Stimulated activated CD4-positive, alpha-beta T cell treated with anti-CD3 and anti-CD28 coated beads, Interleukin-1b, Interleukin-23, amount 100 ng/mL, for 1 hour (primary cell): ENCODE data around the gene MFAP2.
"Not testable (repeated sequence)": the region's sequence is repeated elsewhere in the genome, so short reads cannot be mapped to it uniquely, and the experiment has no call there.

Experiments
- DNase-seq, 2 donors: peaks; one replicate each; pipeline ENCODE4 v3.0.0-alpha.2; 2020; ENCODE audit warnings: low read depth in 2 of 2

The MFAP2 gene

DNA sequence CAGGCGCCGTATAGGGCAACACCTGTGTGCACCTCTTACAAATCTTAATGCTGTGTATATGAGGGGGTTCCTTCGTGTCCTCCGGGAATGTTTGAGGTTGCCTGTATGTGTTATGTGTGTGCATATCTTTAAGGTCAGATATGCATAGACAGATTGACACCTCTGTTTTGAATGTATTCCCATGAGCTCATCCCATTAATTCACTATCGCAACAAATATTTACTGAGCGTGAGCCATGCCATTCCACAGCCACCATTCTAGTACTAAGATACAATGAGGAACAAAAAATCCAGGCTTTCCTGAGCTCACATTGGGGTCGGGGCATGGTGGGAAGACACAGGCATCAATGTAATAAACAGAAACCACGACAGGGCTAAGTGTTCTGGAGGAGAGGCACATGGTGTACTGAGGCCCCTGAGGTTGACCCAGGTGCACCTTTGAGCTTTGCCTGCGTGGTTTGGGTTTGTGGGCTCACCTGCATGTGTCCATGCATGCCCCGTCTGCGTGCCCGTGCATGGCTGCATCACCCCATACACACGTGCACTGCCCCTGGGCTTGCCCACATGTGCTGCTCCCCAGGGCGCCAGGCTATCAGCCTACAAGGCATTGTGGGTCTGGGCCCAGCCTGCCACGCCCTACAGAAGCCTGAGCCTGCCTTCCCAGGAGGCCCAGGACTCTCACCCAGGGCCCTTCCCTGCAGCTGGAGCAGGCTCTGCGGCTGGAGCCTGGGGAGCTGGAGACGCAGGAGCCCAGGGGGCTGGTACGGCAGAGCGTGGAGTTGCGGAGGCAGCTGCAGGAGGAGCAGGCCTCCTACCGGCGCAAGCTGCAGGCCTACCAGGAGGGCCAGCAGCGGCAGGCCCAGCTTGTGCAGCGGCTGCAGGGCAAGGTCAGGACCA, 51.0 kb downstream of the MFAP2 start:
- not testable (repeated sequence) for DNase-seq

DNA sequence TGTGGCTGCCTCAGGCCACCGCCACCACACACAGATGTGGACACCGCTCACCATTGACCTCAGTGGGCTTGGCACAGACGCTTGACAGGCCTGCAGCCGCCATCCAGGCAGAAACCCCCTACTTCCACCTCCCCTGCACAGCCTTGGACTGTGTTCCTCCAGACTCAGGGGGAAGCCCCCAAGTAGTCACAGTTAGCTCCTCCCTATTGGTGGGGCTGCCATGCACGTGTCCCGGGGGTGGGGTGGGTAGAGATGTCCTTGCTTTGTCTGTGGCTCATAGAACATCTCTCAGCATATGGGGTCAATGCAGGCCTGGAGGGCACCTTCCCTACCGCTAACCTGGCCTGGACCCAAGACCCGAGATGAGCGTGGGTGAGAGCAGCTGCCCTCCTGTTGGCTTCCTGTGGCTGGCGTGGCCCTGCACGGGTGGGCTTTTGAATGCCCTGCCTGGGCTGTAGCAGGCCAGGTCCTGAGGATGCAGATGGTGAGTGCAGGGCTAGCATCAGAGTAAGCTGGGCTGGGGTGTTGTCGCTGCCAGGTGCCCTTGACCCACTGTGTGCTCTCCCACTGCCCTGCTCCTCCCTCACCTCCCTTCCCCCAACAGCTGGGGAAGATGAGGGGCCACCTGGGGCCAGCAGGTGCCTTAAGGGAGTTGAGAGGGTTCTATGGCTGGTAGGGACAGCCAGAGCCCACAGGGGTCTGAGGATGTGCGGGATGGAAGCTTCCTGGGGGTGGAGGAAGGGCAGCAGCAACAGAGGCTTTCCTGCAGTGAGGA, 52.5 kb downstream of the MFAP2 start:
- DNase-seq: no peak

DNA sequence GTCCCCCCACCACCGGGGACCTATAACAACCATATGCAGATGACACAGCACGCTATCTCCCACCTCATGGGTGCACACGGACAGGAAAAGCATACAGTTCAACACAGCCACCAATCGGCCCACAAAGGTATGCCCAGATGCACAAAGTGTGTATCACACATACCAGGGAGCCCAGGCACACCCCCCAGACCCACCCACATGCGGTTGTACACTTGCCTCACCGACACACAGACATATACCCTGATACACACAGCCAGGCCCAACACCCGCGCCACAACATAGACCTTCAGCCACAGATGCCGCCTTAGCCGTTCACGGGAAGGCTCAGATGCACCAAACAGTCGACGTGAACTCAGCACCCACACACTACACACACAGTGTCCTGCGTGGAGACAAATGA, 53.2 kb downstream of the MFAP2 start:
- DNase-seq: no peak

DNA sequence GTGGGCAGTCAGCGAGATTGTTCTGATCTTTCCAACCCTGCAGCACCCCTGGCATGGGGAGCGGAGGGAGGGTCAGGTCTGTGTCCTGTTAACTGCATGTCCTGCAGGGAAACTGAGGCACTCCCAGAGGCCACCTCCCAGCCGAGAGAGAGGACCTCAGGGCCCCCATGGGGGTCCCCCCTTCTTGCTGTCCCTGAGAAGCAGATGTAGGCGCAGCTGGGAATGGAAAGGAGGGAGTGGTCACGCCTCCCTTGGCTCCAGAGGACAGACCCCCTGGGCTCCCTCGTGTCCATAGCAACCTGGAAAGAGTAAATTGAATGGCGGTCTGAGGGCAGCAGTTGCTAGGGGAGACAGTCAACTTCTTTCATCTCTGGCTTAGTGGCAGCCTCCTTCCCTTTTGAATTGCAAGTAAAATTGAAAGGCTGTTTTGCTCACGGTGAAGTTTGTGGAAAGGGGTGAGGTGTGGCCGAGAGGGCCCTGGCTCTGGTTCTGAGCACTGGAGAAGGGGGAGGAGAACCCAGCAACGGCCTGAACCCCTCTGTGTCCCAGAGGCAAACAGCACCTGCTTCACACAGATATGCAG, 53.8 kb downstream of the MFAP2 start:
- no peak for DNase-seq

DNA sequence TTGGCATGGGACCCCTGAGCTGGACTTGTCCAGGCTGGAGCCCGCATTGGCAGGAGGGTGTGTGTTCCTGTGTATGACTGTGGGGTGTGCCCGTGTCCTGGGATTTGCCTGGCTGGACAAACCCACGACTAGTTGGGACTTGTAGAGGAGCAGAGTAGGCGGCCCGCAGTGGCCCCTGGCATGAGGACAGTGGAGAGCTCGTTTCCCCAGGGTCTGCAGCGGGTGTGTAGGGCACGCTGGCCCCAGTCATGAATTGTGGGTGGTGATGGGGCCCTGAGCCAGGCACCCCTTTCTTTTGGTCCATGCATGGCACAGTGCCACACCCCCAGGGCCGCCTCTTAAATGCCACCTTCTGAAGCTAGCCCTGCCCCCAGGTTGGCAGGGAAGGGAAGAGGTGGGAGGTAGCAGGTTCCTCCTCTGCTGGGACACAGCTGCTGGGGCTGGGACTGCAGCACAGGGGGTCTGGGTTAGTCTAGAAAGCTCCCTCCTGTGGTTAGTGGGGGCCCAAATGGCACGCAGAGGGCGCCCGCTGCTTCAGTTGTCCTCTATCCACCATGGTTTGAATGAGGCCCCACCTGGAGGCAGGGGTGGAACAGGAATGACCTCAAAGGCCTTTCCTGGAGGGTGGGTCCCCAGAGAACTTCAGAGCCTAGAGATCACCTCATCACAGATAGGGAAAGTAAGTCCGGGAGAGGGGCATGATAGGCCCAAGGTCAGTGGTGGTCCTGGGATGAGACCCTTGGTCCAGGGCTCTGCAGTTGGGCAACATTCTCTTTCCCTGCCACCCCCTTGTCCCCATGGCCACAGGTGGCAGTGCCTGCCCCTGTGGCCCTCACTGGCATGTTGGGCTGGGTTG, 54.6 kb downstream of the MFAP2 start:
- no peak for DNase-seq

DNA sequence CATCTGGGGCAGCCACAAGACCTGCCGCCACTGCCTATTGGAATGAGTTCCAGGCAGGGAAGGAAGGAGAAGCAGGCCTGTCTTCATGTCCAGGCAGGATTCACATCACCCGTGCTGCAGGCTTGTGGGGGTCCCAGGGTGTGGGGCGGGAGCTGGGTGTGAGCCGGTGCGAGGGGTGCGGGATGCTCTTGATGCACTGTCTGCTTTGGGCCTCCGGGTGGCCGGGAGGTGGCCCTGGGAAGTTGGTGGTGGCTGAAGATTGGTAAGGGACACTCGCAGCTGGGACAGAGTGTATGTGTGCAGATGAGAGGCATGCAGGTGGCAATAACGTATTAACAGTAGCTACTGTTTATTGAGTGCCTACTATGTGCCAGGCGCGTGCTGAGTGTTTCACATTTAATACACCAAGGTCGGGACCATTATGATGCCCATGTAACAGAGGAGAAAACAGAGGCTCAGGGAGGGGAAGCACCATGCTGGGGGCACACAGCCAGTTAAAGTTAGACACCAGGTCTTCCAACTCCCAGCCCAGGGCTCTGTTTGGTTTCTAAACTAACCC, 55.4 kb downstream of the MFAP2 start:
- no peak for DNase-seq
